HG02970 (cell line): ENCODE measurements around the gene DCAF17.
A peak's percentile ranks its signal among the peaks of the same experiment; 100 is the strongest.
"Not testable (repeated sequence)": the region's sequence is repeated elsewhere in the genome, so short reads cannot be mapped to it uniquely, and the experiment has no call there.

ENCODE experiments used
- ATAC-seq: cut with Tn5 transposase; IDR thresholded peaks from one replicate; pipeline ENCODE4 v1.9.1; 2021; ENCODE audit warnings: mild to moderate bottlenecking, moderate library complexity, moderate number of reproducible peaks; ENCODE audit not compliant: unreplicated experiment, low FRiP score

Gene DCAF17

DNA sequence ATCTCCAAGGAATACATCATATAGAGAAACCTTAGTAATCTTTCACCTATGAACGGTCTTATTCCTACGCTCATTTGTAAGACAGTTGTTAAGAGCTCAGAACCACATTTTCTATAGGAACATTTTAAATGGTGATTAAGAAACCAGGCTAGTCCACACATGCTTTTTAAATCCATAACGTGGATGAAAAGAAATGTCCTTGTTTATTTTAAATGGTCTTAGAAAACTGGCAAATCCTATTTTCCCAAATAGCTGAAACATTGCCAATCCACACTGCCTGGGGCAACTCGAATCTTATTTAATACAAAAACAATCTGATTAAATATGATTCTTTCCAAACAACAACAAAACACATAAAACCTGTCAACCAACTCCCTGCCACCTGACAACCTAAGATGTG lies 23.9 kb upstream of the DCAF17 start:
- ATAC-seq, result no peak

DNA sequence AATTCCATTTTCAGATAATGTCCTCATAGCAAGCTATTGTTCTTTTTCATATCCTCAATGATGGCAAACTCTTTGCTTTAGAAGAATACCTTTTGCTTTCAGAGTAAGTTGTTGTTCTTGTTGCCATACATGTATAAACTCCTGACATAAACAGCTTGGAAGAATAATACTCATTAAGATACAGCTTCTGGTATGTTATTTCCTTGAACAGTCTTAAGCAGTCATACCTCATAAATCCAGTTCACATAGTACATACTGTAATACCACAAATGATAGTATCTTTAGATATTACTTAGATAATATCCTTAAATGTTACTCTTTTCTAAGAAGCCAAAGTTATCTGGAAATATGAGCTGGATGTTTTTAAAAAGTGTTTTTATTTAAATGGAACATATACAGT lies 23.4 kb upstream of the DCAF17 start:
- ATAC-seq, result no peak

GRCh38 chr2:171411214-171411613 lies 22.8 kb upstream of the DCAF17 start:
- no peak for ATAC-seq

- no peak for ATAC-seq
These were observed 22.1 kb upstream of the DCAF17 start for GRCh38 chr2:171411791-171412483.

DNA sequence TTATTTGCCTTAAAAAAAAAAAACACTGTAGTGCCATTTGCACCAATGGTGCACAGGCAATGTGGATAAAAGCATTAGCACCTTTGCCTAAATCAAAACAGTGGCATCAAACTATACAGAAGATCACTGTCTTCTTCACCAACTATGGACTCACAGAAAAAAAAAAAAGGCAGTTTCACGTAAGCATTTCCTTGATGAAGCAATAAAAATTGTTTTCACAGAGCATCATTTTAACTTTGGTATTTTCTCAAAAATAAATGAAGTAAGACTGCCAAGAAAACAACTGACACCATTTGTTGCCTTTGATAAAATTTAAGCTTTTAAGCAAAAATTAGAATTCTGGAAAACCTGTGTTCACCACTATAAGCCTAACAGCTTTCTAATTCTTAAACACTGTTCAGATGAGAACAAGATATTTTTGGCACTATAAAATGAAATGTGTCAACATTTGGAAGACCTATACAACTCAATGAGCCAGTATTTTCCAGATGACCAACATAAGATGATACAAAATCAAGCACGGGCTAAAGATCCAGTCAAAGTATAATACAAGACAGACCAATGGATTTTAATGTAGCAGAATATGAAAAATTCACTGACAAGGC lies 21.4 kb upstream of the DCAF17 start:
- no peak for ATAC-seq

DNA sequence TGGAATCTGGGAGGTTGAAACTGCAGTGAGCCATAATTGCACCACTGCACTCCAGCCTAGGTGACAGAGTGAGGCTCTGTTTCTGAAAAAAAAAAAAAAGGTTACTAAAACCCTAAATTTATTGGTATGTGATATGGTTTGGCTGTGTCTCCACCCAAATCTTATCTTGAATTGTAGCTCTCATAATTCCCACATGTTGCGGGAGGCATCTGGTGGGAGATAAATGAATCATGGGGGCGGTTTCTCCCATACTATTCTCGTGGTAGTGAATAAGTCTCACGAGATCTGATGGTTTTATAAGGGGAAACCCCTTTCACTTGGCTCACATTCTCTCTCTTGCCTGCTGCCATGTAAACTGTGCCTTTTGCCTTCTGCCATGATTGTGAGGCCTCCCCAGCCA lies 19.4 kb upstream of the DCAF17 start:
- not testable (repeated sequence) for ATAC-seq

DNA sequence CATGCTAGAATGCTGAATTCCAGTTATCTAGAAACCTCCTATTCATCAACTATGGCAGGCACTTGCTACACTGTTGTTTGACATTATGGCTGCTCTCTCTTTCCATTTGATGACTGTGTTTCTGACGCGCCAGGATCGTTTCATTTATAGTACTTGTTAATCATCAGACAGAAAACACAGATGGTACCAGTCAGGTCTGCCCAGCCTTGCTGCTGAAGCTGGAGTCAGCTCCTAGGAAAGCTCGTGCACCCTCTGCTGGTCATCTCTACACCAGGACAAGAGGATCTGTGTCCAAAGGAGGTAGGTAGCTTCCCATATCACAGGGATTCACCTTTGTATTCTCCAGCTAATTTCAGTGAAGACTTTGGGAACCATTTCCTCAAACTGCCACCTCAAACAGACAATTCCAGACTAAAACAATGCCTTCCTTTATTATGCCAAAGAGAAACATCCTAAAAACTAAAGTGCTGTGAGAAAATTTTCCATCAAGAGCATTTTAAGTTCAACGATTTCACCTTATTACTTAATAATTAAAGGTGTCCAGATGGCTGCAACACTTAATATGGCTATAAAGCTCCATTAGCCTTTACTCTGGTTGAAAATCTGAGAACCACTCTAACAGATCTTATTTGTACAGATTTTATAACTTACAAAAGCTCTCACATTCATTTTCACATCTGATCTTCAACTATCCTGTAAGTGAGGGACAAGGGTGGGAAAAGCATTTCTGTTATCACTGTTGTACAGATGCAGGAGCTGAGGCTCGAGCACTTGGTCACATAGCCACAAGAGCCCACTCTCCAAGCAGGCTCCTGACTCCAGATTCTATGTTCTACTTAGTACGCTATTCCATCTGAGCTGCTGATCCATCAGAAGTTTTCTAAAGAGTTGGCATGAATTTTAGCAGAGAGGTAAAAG lies 17.8 kb upstream of the DCAF17 start:
- peak; percentile 76 for ATAC-seq

- ATAC-seq, result no peak
These were observed 14.7 kb upstream of the DCAF17 start for GRCh38 chr2:171419333-171419732.

DNA sequence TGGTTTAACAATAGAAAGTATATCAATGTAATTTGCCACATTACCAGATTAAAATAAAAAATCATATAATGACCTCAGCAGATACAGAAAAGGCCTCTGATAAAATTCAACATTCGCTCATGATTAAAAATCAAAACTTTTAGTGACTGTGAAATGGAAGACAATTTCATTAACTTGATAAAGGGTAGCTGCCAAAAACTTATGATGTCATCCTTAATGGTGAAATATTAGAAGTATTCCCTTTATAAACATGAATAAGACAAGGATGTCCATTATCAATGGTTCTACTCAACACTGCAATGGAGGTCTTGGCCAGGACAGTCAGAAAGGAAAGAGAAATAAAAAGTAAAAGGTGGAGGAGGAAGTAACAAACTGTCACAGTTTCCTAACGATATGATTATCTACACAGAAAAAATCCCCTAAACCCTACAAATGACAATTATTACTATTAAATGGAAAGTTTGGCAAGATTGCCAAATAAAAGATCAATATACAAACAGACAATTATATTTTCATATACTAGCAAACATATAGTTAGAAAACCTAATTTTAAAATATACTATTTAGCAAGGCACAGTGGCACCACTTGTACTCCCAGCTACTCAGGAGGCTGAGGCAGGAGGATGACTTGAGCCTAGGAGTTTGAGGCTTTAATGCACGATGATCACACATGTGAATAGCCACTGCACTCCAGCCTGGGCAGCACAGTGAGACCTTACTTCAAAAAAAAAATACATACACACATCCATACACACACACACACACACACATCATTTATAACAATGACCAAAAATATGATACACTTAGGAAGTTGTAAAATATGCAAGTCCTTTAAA lies 13.1 kb upstream of the DCAF17 start:
- no peak for ATAC-seq

GRCh38 chr2:171422710-171423495 lies 11.1 kb upstream of the DCAF17 start:
- not testable (repeated sequence) for ATAC-seq

- ATAC-seq, result no peak
These were observed 3.3 kb upstream of the DCAF17 start for GRCh38 chr2:171430516-171431410.

DNA sequence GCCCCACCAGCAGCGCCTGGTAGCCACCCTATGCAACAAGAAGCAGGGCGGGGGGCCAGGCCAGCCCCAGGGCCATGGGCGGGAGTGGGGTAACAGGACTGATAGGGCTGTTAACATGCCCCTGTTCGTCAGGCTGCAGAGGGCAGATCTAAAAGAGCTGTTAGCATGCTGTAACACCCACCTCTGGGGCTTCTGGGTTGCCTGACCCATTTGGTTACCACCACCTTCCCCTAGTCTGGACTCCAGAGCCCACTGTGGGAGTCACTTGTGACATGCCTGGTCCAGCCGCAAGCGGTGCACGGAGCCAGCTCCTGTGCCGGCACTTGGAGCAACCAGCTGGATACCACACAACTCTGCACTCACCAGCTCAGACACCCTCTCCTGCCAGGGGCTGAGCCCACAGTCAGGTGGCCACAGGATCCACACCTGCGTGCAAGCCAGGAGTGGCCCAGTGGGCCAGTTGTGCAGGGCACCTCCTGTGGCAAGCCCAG lies 2.3 kb upstream of the DCAF17 start:
- ATAC-seq, result no peak

- ATAC-seq, result no peak
These were observed 1.6 kb upstream of the DCAF17 start for GRCh38 chr2:171432206-171432968.

DNA sequence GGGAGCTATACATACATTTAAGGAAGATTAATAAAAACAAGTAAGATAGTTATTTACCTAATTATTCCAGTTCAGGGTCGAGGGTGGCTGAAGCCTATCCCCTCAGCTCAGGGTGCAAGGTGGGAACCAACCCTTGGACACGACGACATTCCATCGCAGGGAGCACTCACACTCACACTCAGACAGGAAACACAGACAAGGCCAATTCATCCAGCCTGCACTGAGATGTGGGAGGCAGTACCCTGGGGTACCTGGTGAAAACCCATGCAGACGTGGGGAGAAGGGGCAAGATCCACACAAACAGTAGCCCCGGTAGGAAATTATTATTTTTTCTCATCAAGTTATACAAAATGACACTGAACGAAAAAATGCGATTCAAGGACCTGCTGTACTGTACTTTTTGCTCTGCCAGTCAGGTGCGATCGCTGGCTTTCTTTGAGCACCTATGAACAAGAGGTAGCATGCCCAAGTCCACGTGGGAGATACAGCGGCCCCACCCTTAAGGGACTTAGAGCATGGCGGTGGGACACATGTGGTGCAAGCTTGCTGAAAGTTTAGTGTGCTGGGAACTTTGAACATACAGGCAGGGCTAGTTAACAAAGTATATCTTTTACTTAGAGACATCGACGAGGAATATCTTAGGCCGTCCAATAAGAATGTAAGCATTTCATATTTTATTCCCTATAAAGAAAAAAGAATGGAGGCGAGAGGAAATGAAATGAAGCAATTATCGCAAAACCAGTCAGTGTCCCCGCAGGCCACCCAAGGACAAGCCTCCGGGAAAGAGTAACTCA lies 860 bp upstream of the DCAF17 start:
- ATAC-seq, result no peak

GRCh38 chr2:171433763-171434012 lies 338 bp upstream of the DCAF17 start, which contains the start of gene METTL8:
Gene METTL8, minus strand, starts transcription at chr2:171433990. Its CDS starts 41,805 bp downstream, at chr2:171392185.
- ATAC-seq, result no peak

GRCh38 chr2:171436307-171436706 lies 2.3 kb downstream of the DCAF17 start:
- no peak for ATAC-seq

DNA sequence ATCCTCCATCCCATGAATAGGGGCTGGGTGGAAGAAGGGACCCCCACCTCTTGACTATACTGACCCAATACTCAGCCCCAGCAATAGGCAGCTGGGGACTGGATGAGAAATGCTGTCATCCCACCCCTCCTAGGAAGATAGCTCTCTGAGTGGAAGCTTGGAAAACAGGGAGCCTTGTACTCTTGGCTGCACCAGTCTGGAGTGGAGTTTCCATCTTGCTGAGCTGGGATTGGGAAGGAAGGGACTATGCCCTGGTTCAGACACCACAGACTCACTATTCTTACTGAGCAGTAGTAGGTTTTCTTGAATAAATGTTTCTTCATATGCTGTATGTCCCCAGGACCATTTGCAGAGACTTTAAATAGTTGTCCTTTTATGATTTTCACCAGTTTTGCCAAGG lies 7.4 kb downstream of the DCAF17 start:
- no peak for ATAC-seq
